ENCODE results near the gene TNFRSF18.

DNA sequence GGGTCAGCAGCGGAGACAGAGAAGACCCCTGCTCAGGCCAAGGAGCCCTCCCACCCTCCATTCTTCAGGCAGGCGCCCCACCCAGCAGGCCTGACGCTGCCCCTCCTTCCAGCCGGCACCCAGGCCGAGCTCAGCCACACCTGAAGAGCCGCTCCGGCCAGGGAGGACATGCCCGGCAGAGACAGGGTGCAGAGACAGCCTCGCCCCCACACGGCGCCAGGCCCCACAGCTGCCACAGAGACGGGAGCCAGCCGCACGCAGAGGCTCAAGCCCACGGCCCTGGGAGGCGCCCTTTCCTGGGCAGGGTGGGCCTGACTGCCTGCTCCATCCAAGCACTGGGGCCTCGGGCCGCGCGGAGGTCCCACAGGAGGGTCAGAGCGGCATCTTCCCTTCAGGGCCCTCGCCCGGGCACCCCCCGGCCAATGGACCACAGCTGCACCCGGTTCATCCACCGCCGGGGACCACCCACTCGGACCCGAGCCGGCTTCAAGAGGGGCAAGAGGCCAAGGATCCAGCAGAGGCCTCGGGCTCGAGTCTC is 27.5 kb downstream of the TNFRSF18 start:
- no peak for TF ChIP-seq POLR2A (IDR thresholded peaks at IDR 0.05)
- TF ChIP-seq CTCF (IDR thresholded peaks at IDR 0.05), result no peak
- TF ChIP-seq POLR2AphosphoS5 (IDR thresholded peaks at IDR 0.05), result no peak

Data from prostate gland (tissue), 2 donors.